GM18951 (cell line): ENCODE results near the gene ZC3H7B.

Experiments used
- POLR2A ChIP-seq: IDR thresholded peaks from 4 replicates; pipeline ENCODE4 v1.6.1; 2011; ENCODE audit warnings: mild to moderate bottlenecking; ENCODE audit not compliant: insufficient read length, insufficient read depth; ENCODE audit errors: extremely low read depth
- in situ Hi-C: fragments of 300-500 bp; cut with MboI; formaldehyde crosslinking; loops from one replicate; pipeline ENCODE4 v1.12.0; 2022; ENCODE audit warnings: low sequenced_read_pairs, mixed read lengths, inconsistent platforms; ENCODE audit not compliant: unreplicated experiment

Gene ZC3H7B

DNA sequence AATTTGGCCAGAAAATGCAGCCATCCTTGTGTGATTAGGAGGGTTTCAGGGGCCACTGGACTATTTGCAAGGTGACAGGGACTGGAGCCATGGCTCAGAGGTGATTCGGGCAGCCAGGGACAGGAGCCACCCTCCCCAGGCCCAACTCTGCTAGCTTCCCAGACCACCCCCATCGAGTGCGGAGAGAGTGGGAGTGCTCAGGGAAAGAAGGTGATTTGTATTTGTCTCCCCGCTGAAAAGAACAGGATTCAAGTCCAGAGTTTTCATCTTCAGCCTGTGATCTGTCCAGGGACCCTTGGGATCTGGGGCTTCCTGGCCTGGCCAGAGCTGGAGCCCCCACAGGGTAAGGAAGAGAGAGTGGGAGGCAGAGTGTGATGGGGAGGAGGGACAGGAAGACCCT is 58.1 kb downstream of the ZC3H7B start:
- TF ChIP-seq POLR2A: no peak
- in situ Hi-C loops: no loop called here

GRCh38 chr22:41360126-41360525 is 58.8 kb downstream of the ZC3H7B start:
- in situ Hi-C loops: no loop called here
- no peak for TF ChIP-seq POLR2A

- in situ Hi-C loops: no loop called here
- TF ChIP-seq POLR2A: no peak
These were observed 60.5 kb downstream of the ZC3H7B start for GRCh38 chr22:41361716-41362310.

GRCh38 chr22:41362615-41363014 is 61.3 kb downstream of the ZC3H7B start:
- in situ Hi-C loops: no loop called here
- no peak for TF ChIP-seq POLR2A

- no peak for TF ChIP-seq POLR2A
- in situ Hi-C loops: no loop called here
These were observed 62.9 kb downstream of the ZC3H7B start for GRCh38 chr22:41364233-41364632.

DNA sequence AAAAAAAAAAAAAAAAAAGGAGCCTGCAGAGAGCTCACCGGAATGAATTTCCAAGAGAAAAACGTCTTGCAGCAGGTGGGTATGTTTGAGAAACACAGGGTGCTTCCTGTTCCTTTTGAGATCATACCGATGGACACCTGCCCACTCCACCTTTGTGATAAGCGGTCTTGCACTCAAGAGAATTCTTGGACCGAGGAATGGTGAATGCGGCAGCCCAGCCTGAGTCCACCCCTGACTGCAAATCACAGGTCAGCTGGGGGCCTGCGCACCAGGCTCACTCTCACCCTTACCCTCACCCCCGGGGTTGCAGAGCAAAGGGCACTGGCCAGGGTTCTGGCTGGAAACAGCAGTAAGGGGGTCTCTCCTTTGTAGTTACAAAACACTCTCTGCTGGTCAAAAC is 63.6 kb downstream of the ZC3H7B start:
- TF ChIP-seq POLR2A: no peak
- in situ Hi-C loops: no loop called here

- in situ Hi-C loops: no loop called here
- TF ChIP-seq POLR2A: no peak
These were observed 64.1 kb downstream of the ZC3H7B start for GRCh38 chr22:41365425-41365824.

DNA sequence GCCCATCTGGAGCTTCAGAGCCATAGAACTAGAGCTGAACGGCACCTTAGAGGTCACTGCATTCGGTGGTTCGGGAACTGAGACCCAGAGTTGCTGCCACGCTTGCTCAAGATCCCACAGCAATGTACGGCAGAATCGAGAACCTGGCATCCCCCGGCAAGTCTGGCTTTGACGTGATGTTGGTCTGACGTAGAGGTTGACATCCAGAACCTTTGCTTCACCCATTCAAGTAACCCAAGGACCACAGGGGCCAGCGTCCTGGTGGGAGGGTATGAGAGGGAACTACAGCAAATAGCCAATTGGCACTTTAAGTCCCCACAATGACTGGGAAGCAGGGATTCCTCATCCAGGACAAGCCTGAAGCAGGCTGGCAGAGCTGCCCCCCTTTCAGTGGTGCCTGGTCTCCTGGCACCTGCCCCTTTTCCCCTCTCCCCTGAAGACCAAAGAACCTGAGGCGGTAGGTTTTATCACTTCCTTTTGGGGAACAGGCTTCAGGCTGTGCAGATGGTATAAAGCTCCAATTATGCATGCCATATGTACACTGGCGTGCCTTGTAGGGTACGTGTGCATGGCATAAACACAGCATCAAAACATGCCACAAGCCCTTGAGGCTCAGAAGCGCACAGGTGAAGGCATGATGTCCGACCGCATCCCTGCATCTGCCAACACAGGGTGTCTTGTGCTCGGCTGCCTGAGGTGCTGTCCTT is 65.2 kb downstream of the ZC3H7B start:
- in situ Hi-C loops: no loop called here
- no peak for TF ChIP-seq POLR2A

- no peak for TF ChIP-seq POLR2A
- in situ Hi-C loops: no loop called here
These were observed 65.8 kb downstream of the ZC3H7B start for GRCh38 chr22:41367039-41367679.

- in situ Hi-C loops: no loop called here
- TF ChIP-seq POLR2A: no peak
These were observed 66.6 kb downstream of the ZC3H7B start for GRCh38 chr22:41367680-41368542.

- in situ Hi-C loops: no loop called here
These were observed 67.5 kb downstream of the ZC3H7B start for GRCh38 chr22:41368543-41369423.

DNA sequence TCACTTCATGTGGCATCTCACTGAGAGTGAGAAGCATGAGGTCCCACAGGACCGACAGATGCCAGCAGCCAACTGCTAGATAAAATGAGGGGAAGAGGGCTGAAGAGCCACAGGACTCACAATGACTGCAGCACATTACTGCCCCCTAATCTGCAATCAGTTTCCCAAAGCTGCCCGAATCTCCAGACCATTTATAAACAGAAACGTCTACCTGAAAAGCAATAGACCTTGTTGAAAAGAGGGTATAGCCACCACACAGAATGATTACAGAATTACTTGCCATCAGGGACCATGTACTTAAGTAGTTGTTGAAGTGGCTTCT is 68.1 kb downstream of the ZC3H7B start:
- in situ Hi-C loops: no loop called here
- no peak for TF ChIP-seq POLR2A

More at GRCh38 chr22:41368543-41369423, 67.5 kb downstream of the ZC3H7B start:
- no peak for TF ChIP-seq POLR2A
